HEK293T (cell line): ENCODE results near the gene ERLIN1.
"Not testable (repeated sequence)": the region's sequence is repeated elsewhere in the genome, so short reads cannot be mapped to it uniquely, and the experiment has no call there.

Source experiments
- BHLHE40 ChIP-seq: fragments of 450-650 bp; IDR thresholded peaks from 2 replicates; pipeline ENCODE4 v1.6.1; 2016; ENCODE audit warnings: mild to moderate bottlenecking, moderate library complexity, borderline replicate concordance
- FOXA1 ChIP-seq: fragments of 450-650 bp; IDR thresholded peaks from 2 replicates; pipeline ENCODE4 v1.6.1; 2016; ENCODE audit warnings: mild to moderate bottlenecking
- FOXK2 ChIP-seq: fragments of 450-650 bp; IDR thresholded peaks from 2 replicates; pipeline ENCODE4 v1.6.1; 2016; ENCODE audit warnings: mild to moderate bottlenecking
- FOXM1 ChIP-seq: fragments of 450-650 bp; IDR thresholded peaks from 2 replicates; pipeline ENCODE4 v1.6.1; 2017; ENCODE audit warnings: mild to moderate bottlenecking, borderline replicate concordance
- HDGF ChIP-seq: fragments of 450-650 bp; IDR thresholded peaks from 2 replicates; pipeline ENCODE4 v1.6.1; 2017; ENCODE audit warnings: antibody characterized with exemption, borderline replicate concordance
- L3MBTL2 ChIP-seq: fragments of 450-650 bp; conservative IDR thresholded peaks from 2 replicates; pipeline ENCODE4 v1.6.1; 2016; ENCODE audit warnings: mild to moderate bottlenecking
- NFRKB ChIP-seq: fragments of 450-650 bp; IDR thresholded peaks from 2 replicates; pipeline ENCODE4 v1.6.1; 2016; ENCODE audit warnings: mild to moderate bottlenecking, moderate library complexity
- SP1 ChIP-seq: fragments of 450-650 bp; IDR thresholded peaks from 2 replicates; pipeline ENCODE4 v1.6.1; 2017
- TARDBP ChIP-seq: fragments of 450-650 bp; IDR thresholded peaks from 2 replicates; pipeline ENCODE4 v1.6.1; 2016
- ZNF384 ChIP-seq: fragments of 450-650 bp; IDR thresholded peaks from 2 replicates; pipeline ENCODE4 v1.6.1; 2016

DNA sequence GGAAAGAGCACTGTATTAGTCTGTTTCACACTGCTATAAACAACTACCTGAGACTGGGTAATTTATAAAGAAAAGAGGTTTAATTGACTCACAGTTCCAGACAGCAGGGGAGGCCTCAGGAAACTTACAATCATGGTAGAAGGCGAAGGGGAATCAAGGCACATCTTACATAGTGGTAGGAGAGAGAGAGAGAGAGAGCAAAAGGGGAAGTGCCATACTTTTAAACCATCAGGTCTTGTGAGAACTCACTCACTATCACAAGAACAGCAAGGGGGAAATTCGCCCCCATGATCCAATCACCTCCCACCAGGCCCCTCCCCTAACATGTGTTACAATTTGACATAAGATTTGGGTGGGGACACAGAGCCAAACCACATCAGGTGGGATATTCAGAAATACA, 60.5 kb downstream of the ERLIN1 start:
- TF ChIP-seq FOXA1, NFRKB, TARDBP, L3MBTL2, FOXM1, ZNF384, SP1, BHLHE40, FOXK2, HDGF: not testable (repeated sequence)
